ENCODE results near the gene TMPRSS4. TPM values are rescaled to one million over a fixed set of nuclear protein-coding genes. Genes with fewer than 3 reads are reported as not detected.

Gene TMPRSS4
- total and polyA plus RNA-seq, 2 of the 13 experiments (the other 11 are each of a cell fraction or from before 2014, with no cell fraction given), result 0.32 TPM; not detected in 1

GRCh38 chr11:118068945-118069612, 7.8 kb upstream of the TMPRSS4 start:
- intact Hi-C loops (cut with micrococcal nuclease; ENCODE audit: unreplicated experiment) (no loop called here), in situ Hi-C loops (cut with HindIII; ENCODE audit: extremely low pct_ligation_motif_present, low pct_unique_long_range_greater_than_20kb) (no loop called here)
- BruUV-seq (replicated peaks), result no TSS peak
- TF ChIP-seq, protein P1, sequence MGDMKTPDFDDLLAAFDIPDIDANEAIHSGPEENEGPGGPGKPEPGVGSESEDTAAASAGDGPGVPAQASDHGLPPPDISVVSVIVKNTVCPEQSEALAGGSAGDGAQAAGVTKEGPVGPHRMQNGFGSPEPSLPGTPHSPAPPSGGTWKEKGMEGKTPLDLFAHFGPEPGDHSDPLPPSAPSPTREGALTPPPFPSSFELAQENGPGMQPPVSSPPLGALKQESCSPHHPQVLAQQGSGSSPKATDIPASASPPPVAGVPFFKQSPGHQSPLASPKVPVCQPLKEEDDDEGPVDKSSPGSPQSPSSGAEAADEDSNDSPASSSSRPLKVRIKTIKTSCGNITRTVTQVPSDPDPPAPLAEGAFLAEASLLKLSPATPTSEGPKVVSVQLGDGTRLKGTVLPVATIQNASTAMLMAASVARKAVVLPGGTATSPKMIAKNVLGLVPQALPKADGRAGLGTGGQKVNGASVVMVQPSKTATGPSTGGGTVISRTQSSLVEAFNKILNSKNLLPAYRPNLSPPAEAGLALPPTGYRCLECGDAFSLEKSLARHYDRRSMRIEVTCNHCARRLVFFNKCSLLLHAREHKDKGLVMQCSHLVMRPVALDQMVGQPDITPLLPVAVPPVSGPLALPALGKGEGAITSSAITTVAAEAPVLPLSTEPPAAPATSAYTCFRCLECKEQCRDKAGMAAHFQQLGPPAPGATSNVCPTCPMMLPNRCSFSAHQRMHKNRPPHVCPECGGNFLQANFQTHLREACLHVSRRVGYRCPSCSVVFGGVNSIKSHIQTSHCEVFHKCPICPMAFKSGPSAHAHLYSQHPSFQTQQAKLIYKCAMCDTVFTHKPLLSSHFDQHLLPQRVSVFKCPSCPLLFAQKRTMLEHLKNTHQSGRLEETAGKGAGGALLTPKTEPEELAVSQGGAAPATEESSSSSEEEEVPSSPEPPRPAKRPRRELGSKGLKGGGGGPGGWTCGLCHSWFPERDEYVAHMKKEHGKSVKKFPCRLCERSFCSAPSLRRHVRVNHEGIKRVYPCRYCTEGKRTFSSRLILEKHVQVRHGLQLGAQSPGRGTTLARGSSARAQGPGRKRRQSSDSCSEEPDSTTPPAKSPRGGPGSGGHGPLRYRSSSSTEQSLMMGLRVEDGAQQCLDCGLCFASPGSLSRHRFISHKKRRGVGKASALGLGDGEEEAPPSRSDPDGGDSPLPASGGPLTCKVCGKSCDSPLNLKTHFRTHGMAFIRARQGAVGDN (CRISPR knock-in tag; IDR thresholded peaks at IDR 0.05), result 0 out of 2 replicates have a peak, but pooled peaks have one; percentile 1
- TF ChIP-seq, protein P2, sequence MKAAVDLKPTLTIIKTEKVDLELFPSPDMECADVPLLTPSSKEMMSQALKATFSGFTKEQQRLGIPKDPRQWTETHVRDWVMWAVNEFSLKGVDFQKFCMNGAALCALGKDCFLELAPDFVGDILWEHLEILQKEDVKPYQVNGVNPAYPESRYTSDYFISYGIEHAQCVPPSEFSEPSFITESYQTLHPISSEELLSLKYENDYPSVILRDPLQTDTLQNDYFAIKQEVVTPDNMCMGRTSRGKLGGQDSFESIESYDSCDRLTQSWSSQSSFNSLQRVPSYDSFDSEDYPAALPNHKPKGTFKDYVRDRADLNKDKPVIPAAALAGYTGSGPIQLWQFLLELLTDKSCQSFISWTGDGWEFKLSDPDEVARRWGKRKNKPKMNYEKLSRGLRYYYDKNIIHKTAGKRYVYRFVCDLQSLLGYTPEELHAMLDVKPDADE (CRISPR knock-in tag; IDR thresholded peaks at IDR 0.05), result no peak
- Histone ChIP-seq H3K4me3 (replicated peaks in 1 of 3; ENCODE audit: insufficient read depth in 1 of 3, low read depth in 2 of 3, low read length in 3 of 3) (no peak overlapping the region), H3K79me2 (ENCODE audit: insufficient read depth, low read length) (no peaks in the 10 kb centered on the region), H3K27me3 (ENCODE audit: control insufficient read depth in 1 of 2, insufficient read depth in 2 of 2, low read length in 2 of 2) (peaks cover 0 to 18% of the 10 kb centered on the region in 2 experiments; a peak in 1 of 5 replicates), H3K27ac (ENCODE audit: extremely low read length, insufficient read depth, low read length) (no peak overlapping the region), H3K36me3 (replicated peaks in 1 of 2; ENCODE audit: control insufficient read depth in 1 of 2, insufficient read depth in 2 of 2, low read length in 2 of 2) (no peaks in the 10 kb centered on the region), H4K20me1 (ENCODE audit: insufficient read depth, low read length) (no peaks in the 10 kb centered on the region), H3K4me2 (ENCODE audit: low read depth, low read length) (no peak overlapping the region), H3K4me1 (ENCODE audit: insufficient read depth, low read length) (no peaks in the 10 kb centered on the region), H3K9ac (ENCODE audit: insufficient read depth, low read depth, low read length) (no peak overlapping the region), H3K9me3 (ENCODE audit: low read length) (no peaks in the 10 kb centered on the region), H2AFZ (ENCODE audit: low read length) (no peak overlapping the region)
- DNase-seq (ENCODE audit: low spot score) (no peak), FAIRE-seq (no peak), ATAC-seq (no peak)
- CTCF ChIA-PET (ENCODE audit: low intra/inter-chr PET ratio, low total read pairs), result interaction anchor here (0.6 to 1.4 kb wide), 2 partner anchors 103 to 901 kb away, joined by 3 to 5 read pairs; no protein-coding TSS in a partner anchor
- 54% methylated on average over 10 of the region's 10 CpGs for WGBS (ENCODE audit: low lambda C conversion rate)
- POLR2A ChIA-PET, result no interaction called here

Data from HepG2 (cell line).